Endothelial cell of umbilical vein (primary cell): Measurements from ENCODE around the gene IQCH. TPM values are rescaled to one million over a fixed set of nuclear protein-coding genes. Genes with fewer than 3 reads are reported as not detected.

Source experiments
- BruUV-seq: library from RNA; stranded (reverse); fragments of 400-500 nt; replicated peaks from 2 replicates; lab custom pipeline; 2021; lab: Mats Ljungman, UMichigan
- CTCF ChIA-PET: fragments of 300-600, 350-600 bp; sonication (Branson Sonifier 250); formaldehyde crosslinking; loops from one replicate; lab custom pipeline; 2021; ENCODE audit warnings: antibody characterized with exemption, inconsistent platforms; lab: Charles Lee
- POLR2A ChIA-PET: fragments of 300-600, 350-600 bp; sonication (Branson Sonifier 250); formaldehyde crosslinking; loops from one replicate; lab custom pipeline; 2021; ENCODE audit warnings: antibody characterized with exemption, inconsistent platforms; lab: Charles Lee
- DNase-seq: peaks from one replicate; pipeline ENCODE4 v3.0.0-alpha.2; 2011; ENCODE audit warnings: low read depth, low spot score
- FAIRE-seq: peaks from 2 replicates; lab custom pipeline; 2011; peaks lifted over from hg19 to GRCh38; lab: Jason Lieb, UNC
- H2AFZ ChIP-seq: 2 replicates; pipeline ENCODE4 v1.6.0; 2012; ENCODE audit warnings: low read depth, low read length, control low read depth, inconsistent platforms
- H3K27ac ChIP-seq: 2 replicates; pipeline ENCODE4 v1.5.1; 2011; ENCODE audit warnings: low read depth, mild to moderate bottlenecking, control low read depth, low read length, moderate library complexity; ENCODE audit not compliant: insufficient read depth
- H3K27me3 ChIP-seq, 2 experiments: 2 replicates each; pipeline versions ENCODE4 v1.6.0 to v1.6.1; 2011; ENCODE audit warnings: low read length in 2 of 2, mixed read lengths in 1 of 2; ENCODE audit not compliant: control insufficient read depth in 2 of 2, insufficient read depth in 2 of 2
- H3K36me3 ChIP-seq, 2 experiments: 2 replicates in 1 of 2; 3 replicates in 1 of 2; pipeline ENCODE4 v1.5.1; 2011; ENCODE audit warnings: low read length in 2 of 2, mild to moderate bottlenecking in 1 of 2, moderate library complexity in 1 of 2; ENCODE audit not compliant: control insufficient read depth in 2 of 2, insufficient read depth in 2 of 2; ENCODE audit errors: extremely low read depth in 1 of 2
- H3K4me1 ChIP-seq: 3 replicates; pipeline ENCODE4 v1.5.1; 2011; ENCODE audit warnings: mild to moderate bottlenecking, low read length; ENCODE audit not compliant: control insufficient read depth, insufficient read depth; ENCODE audit errors: extremely low read depth
- H3K4me2 ChIP-seq: 2 replicates; pipeline ENCODE4 v1.6.1; 2011; ENCODE audit warnings: low read length, control low read depth, mixed read lengths; ENCODE audit not compliant: insufficient read depth
- H3K4me3 ChIP-seq, 3 experiments: fragments of 200-600 bp in 1 of 3; sonication (generic), shearing (Covaris generic) in 1 of 3; replicated peaks in 1 of 3; 2 replicates each; pipeline ENCODE4 v1.5.1; 2011 to 2016; ENCODE audit warnings: control low read depth in 3 of 3, low read length in 3 of 3, mild to moderate bottlenecking in 2 of 3, inconsistent platforms in 1 of 3, low read depth in 1 of 3, moderate library complexity in 1 of 3; ENCODE audit not compliant: insufficient read depth in 1 of 3
- H3K79me2 ChIP-seq: 2 replicates; pipeline ENCODE4 v1.6.0; 2012; ENCODE audit warnings: low read length, inconsistent platforms; ENCODE audit not compliant: control insufficient read depth, insufficient read depth
- H3K9ac ChIP-seq: replicated peaks from 2 replicates; pipeline ENCODE3; 2011; ENCODE audit warnings: low read length, control low read depth; ENCODE audit not compliant: insufficient read depth; ENCODE audit errors: extremely low read depth
- H3K9me1 ChIP-seq: replicated peaks from 3 replicates; pipeline ENCODE4 v1.6.0; 2011; ENCODE audit warnings: mild to moderate bottlenecking, low read length; ENCODE audit not compliant: control insufficient read depth, insufficient read depth; ENCODE audit errors: extremely low read depth
- H3K9me3 ChIP-seq: replicated peaks from 2 replicates; pipeline ENCODE4 v1.5.1; 2012; ENCODE audit warnings: low read length, inconsistent platforms; ENCODE audit not compliant: control insufficient read depth, insufficient read depth
- H4K20me1 ChIP-seq: replicated peaks from 2 replicates; pipeline ENCODE3; 2011; ENCODE audit warnings: mild to moderate bottlenecking, low read length; ENCODE audit not compliant: control insufficient read depth, insufficient read depth; ENCODE audit errors: extremely low read depth
- EZH2 ChIP-seq: IDR thresholded peaks from 2 replicates; pipeline ENCODE4 v1.6.1; 2012; ENCODE audit warnings: borderline replicate concordance, low read depth, mild to moderate bottlenecking, moderate library complexity, low read length, inconsistent platforms; ENCODE audit not compliant: severe bottlenecking
- FOS ChIP-seq: IDR thresholded peaks from 2 replicates; pipeline ENCODE4 v1.6.1; 2011; ENCODE audit warnings: mild to moderate bottlenecking, low read length, moderate library complexity, borderline replicate concordance; ENCODE audit not compliant: insufficient read depth
- GATA2 ChIP-seq: IDR thresholded peaks from 2 replicates; pipeline ENCODE4 v1.7.0; 2011; ENCODE audit warnings: low read depth, mild to moderate bottlenecking, moderate library complexity, mixed read lengths, low read length; ENCODE audit not compliant: insufficient read length, insufficient read depth
- JUN ChIP-seq: IDR thresholded peaks from 2 replicates; pipeline ENCODE4 v1.6.1; 2011; ENCODE audit warnings: borderline replicate concordance, low read depth; ENCODE audit not compliant: insufficient read length, insufficient read depth
- MYC ChIP-seq: IDR thresholded peaks from one replicate; pipeline ENCODE4 v1.6.1; 2011; ENCODE audit warnings: mild to moderate bottlenecking, low read depth, low read length
- POLR2A ChIP-seq: IDR thresholded peaks from 2 replicates; pipeline ENCODE4 v1.6.1; 2012; ENCODE audit warnings: low read depth, mild to moderate bottlenecking, control low read depth, low read length
- POLR2AphosphoS5 ChIP-seq: IDR thresholded peaks from 2 replicates; pipeline ENCODE4 v1.6.1; 2012; ENCODE audit warnings: low read depth, mild to moderate bottlenecking, control low read depth, low read length, moderate library complexity; ENCODE audit not compliant: insufficient read depth
- dilution Hi-C: fragments of 300-500 bp; cut with MboI; formaldehyde crosslinking; loops from one replicate; pipeline ENCODE4 v1.15.0; 2019; ENCODE audit warnings: low sequenced_read_pairs; ENCODE audit not compliant: extremely low pct_ligation_motif_present
- intact Hi-C: fragments of 100-400 bp; cut with micrococcal nuclease; formaldehyde crosslinking; loops from one replicate; pipeline ENCODE4 v1.10.0; 2022
- polyA plus RNA-seq, 4 experiments: library from polyadenylated mRNA; depleted of rRNA in 3 of 4; stranded (reverse) in 3 of 4; unstranded in 1 of 4; fragments of >200 nt; gene quantifications; 2 replicates each; pipeline versions ENCODE4 v1.2.1 to v1.2.3, GENCODE V29; 2011 to 2012; ENCODE audit warnings: missing spikeins in 1 of 4
- total RNA-seq: library from RNA; stranded (reverse); gene quantifications from 2 replicates; pipeline ENCODE4 v1.2.3, GENCODE V29; 2021
- TF ChIP-seq, protein P1 (sequence below), 2 donors: IDR thresholded peaks; 1 replicate in 1 of 2; 2 replicates in 1 of 2; pipeline ENCODE4 v1.5.1; 2011; ENCODE audit warnings: low read length in 2 of 2, mild to moderate bottlenecking in 2 of 2, moderate library complexity in 2 of 2, control low read depth in 1 of 2, inconsistent platforms in 1 of 2, low read depth in 1 of 2; ENCODE audit not compliant: insufficient read depth in 1 of 2; ENCODE audit errors: extremely low read depth in 1 of 2
- TF ChIP-seq, protein P2 (sequence below): IDR thresholded peaks from 2 replicates; pipeline ENCODE4 v1.6.1; 2011; ENCODE audit not compliant: insufficient read depth, insufficient read length

Gene IQCH
- total and polyA plus RNA-seq, 2 donors (not counting 3 experiments of a cell fraction or from before 2014, with no cell fraction given): 0.29 to 0.51 TPM

DNA sequence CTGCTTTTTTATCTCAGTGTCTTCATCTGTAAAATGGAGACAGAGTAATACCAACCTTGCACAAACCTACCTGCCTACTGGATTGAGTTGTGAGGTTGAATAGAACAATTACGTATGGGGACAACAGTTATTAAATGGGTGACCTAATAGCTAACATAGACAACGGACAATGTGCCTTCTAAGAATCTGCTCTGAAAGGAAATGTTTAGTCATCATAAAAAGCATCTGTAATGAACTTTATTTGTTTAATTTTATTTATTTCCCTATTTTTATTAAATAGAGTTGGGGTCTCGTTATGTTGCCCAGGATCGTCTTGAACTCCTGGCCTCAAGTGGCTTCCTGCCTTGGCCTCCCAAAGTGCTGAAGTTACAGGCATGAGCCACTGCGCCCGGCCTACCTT is 207.1 kb downstream of the IQCH start:
- H3K9ac ChIP-seq: no peak overlapping the region
- BruUV-seq: no TSS peak
- intact Hi-C loops: no loop called here
- POLR2A ChIA-PET: no interaction called here
- H3K9me1 ChIP-seq: no peaks in the 10 kb centered on the region
- H4K20me1 ChIP-seq: no peaks in the 10 kb centered on the region
- no peak overlapping the region for H3K27ac ChIP-seq
- peaks cover 0 to 3% of the 10 kb centered on the region in 2 experiments for H3K27me3 ChIP-seq
- dilution Hi-C loops: no loop called here
- H3K9me3 ChIP-seq: no peaks in the 10 kb centered on the region
- H3K4me2 ChIP-seq: no peak overlapping the region
- no peak for DNase-seq
- no peaks in the 10 kb centered on the region for H3K4me1 ChIP-seq
- no peaks in the 10 kb centered on the region for H3K36me3 ChIP-seq
- H3K4me3 ChIP-seq: no peak overlapping the region
- TF ChIP-seq, protein P1, sequence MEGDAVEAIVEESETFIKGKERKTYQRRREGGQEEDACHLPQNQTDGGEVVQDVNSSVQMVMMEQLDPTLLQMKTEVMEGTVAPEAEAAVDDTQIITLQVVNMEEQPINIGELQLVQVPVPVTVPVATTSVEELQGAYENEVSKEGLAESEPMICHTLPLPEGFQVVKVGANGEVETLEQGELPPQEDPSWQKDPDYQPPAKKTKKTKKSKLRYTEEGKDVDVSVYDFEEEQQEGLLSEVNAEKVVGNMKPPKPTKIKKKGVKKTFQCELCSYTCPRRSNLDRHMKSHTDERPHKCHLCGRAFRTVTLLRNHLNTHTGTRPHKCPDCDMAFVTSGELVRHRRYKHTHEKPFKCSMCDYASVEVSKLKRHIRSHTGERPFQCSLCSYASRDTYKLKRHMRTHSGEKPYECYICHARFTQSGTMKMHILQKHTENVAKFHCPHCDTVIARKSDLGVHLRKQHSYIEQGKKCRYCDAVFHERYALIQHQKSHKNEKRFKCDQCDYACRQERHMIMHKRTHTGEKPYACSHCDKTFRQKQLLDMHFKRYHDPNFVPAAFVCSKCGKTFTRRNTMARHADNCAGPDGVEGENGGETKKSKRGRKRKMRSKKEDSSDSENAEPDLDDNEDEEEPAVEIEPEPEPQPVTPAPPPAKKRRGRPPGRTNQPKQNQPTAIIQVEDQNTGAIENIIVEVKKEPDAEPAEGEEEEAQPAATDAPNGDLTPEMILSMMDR (IDR thresholded peaks at IDR 0.05; ENCODE audit: extremely low read depth in 1 of 2, insufficient read depth in 1 of 2, low read depth in 1 of 2, low read length in 2 of 2): no peak
- TF ChIP-seq, protein P2, sequence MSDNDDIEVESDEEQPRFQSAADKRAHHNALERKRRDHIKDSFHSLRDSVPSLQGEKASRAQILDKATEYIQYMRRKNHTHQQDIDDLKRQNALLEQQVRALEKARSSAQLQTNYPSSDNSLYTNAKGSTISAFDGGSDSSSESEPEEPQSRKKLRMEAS: no peak
- TF ChIP-seq POLR2A (no peak), EZH2 (no peak), JUN (no peak), MYC (no peak), FOS (no peak), POLR2AphosphoS5 (no peak), GATA2 (no peak)
- CTCF ChIA-PET: interaction anchor here (1.2 to 1.6 kb wide), 2 partner anchors 374 to 375 kb away, joined by 4 to 5 read pairs; no protein-coding TSS in a partner anchor
- H2AFZ ChIP-seq: no peak overlapping the region
- FAIRE-seq: no peak
- H3K79me2 ChIP-seq: no peaks in the 10 kb centered on the region
